ENCODE data around the gene ICAM3. TPM values are rescaled to one million over a fixed set of nuclear protein-coding genes. Genes with fewer than 3 reads are reported as not detected.

ICAM3 gene
- total RNA-seq (2022; extraction: Qiagen RNA extraction; ENCODE audit: low read depth): 6.3 to 9.9 TPM (median 8.0 TPM) in 5 replicates

DNA sequence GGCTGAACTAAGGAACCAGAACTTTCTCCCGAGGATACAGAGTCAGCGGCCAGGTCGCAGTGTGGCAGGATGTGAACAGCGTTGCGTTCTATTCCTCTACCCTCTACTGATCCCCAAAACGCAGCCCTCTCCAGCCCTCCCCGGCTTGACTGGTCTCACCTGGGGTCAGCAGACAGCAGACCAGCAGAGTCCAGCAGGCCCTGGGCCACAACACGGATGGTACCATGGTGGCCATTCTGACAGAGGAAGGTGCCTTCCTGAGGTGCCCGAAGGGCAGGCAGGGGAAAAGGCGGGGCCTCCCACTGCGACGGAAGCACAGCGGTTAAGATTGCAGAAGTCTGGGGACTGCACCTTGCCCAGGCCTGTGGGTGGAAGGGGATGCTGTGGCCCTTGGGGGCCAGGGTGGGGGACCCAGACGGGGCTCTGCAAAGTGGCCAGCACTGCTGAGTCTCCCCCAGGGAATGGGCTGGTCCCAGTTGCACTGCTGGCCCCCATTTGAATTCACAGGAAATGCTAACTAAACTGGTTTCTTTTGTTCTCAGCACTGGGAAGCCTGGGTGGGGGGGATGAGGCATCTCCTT lies at the start of gene ICAM3:
ICAM3 (minus strand) TSS at position 245 of the 581 bp plus-strand sequence; CDS start at position 235, 10 bp downstream.

DNA sequence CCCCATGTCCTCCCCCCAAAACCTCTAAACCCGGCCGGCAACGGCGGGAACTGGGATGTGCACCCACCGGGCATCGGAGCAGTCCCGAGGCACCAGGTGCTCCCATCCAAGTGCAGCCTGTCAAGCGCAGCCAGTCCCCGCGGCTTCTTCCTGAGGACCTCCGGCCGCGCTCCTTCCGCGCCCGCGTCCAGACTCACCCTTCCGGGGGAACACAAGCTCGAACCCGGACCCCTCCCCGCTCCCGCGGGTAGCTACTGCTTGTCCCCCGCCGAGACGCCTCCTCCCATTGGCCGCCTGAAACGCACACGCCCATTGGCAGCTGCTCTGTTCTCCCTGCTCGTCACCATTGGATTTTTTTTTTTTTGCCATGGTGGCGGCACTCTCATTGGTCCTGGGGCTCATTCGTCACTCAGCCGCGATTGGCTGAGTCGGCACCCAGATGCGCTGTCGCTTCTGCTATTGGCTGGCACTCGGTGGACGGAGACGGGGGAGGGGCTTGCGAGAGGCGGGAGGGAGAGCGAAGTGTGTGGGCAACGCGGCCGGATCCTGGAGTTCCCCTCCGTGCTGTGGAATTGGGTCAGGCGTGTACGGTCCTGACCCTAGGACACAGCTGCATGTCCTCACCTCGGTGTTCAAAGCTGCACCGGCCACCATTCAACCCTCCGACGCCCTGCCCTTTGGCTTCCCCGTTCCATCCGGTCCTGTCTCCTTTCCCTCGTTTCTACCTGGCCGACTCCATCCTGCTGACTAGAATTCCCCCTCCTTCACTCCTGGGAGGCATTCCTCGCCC lies 41.1 kb upstream of the ICAM3 start, which contains the start of gene TYK2:
TYK2 (minus strand) TSS at position 260 of the 790 bp plus-strand sequence. CDS start 2,166 bp downstream, outside the sequence.

GRCh38 chr19:10332965-10333757 lies 6.3 kb downstream of the ICAM3 start, which contains the start of gene RAVER1:
Gene RAVER1, minus strand, starts transcription at chr19:10333529. Its CDS starts 22 bp downstream, at chr19:10333507.

GRCh38 chr19:10315335-10316214 lies 23.8 kb downstream of the ICAM3 start, which contains the start of gene FDX2:
Gene FDX2, minus strand, starts transcription at chr19:10316015. Its CDS starts 19 bp downstream, at chr19:10315996.

GRCh38 chr19:10309423-10309822 lies 30.0 kb downstream of the ICAM3 start, which contains the start of gene ZGLP1:
Gene ZGLP1, minus strand, starts transcription at chr19:10309815.

DNA sequence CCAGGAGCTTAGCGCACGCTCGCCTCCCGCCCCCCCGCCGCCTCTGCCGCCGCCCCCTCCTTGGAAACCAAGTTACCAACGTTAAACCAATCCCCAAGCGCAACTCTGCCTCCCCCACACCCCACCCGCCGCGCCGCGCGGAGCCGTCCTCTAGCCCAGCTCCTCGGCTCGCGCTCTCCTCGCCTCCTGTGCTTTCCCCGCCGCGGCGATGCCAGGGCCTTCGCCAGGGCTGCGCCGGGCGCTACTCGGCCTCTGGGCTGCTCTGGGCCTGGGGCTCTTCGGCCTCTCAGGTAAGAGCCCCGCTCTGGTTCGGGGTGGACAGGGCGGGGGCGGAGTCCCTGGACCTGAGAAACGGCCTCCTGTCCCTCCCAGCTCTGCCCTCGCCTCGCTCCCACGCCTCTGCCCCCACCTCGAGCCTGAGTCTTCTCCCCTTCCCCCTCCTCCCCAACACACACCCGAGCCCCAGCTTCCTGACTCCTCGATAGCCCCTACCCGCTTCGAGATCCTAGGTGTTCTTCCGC lies 49.5 kb downstream of the ICAM3 start, which contains the start of gene ICAM5:
ICAM5 (plus strand) TSS at position 117 of the 521 bp plus-strand sequence; CDS start at position 209, 92 bp downstream.

GRCh38 chr19:10286803-10287737 lies 52.4 kb downstream of the ICAM3 start, which contains the start of gene ICAM4:
Gene ICAM4, plus strand, starts transcription at chr19:10286955. Its CDS starts 58 bp downstream, at chr19:10287013.

Other genes with a start within 250 kb of the ICAM3 start
- gene ANGPTL6, start 236.9 kb downstream of the ICAM3 start, total RNA-seq (2022; extraction: Qiagen RNA extraction; ENCODE audit: low read depth): 0.14 TPM in 1 of 5 replicates, not detected in the others
- gene PPAN, start 233.3 kb downstream of the ICAM3 start, total RNA-seq (2022; extraction: Qiagen RNA extraction; ENCODE audit: low read depth): 37.1 to 62.5 TPM (median 51.9 TPM) in 5 replicates
- gene P2RY11, start 227.9 kb downstream of the ICAM3 start, total RNA-seq (2022; extraction: Qiagen RNA extraction; ENCODE audit: low read depth): 3.1 to 12.6 TPM (median 7.5 TPM) in 5 replicates
- 137 to 194 TPM (median 166 TPM) in 5 replicates for gene EIF3G, start 219.7 kb downstream of the ICAM3 start, total RNA-seq (2022; extraction: Qiagen RNA extraction; ENCODE audit: low read depth)
- gene DNMT1, start 144.7 kb downstream of the ICAM3 start, total RNA-seq (2022; extraction: Qiagen RNA extraction; ENCODE audit: low read depth): 54.4 to 64.6 TPM (median 63.6 TPM) in 5 replicates
- 0.65 to 1.2 TPM (median 0.86 TPM) in 5 replicates for gene S1PR2, start 108.3 kb downstream of the ICAM3 start, total RNA-seq (2022; extraction: Qiagen RNA extraction; ENCODE audit: low read depth)
- gene MRPL4, start 87.4 kb downstream of the ICAM3 start, total RNA-seq (2022; extraction: Qiagen RNA extraction; ENCODE audit: low read depth): 45.8 to 76.2 TPM (median 71.8 TPM) in 5 replicates
- 2.9 to 4.9 TPM (median 4.2 TPM) in 5 replicates for gene ICAM1, start 68.5 kb downstream of the ICAM3 start, total RNA-seq (2022; extraction: Qiagen RNA extraction; ENCODE audit: low read depth)
- gene ICAM4, start 52.7 kb downstream of the ICAM3 start, total RNA-seq (2022; extraction: Qiagen RNA extraction; ENCODE audit: low read depth): 0.36 TPM in 1 of 5 replicates, not detected in the others
- gene ICAM5, start 49.7 kb downstream of the ICAM3 start, total RNA-seq (2022; extraction: Qiagen RNA extraction; ENCODE audit: low read depth): 0.46 to 1.8 TPM (median 0.72 TPM) in 5 replicates
- 1.1 to 2.5 TPM (median 2.3 TPM) in 5 replicates for gene ZGLP1, start 29.8 kb downstream of the ICAM3 start, total RNA-seq (2022; extraction: Qiagen RNA extraction; ENCODE audit: low read depth)
- gene FDX2, start 23.6 kb downstream of the ICAM3 start, total RNA-seq (2022; extraction: Qiagen RNA extraction; ENCODE audit: low read depth): 13.9 to 37.4 TPM (median 32.8 TPM) in 5 replicates
- gene RAVER1, start 6.1 kb downstream of the ICAM3 start, total RNA-seq (2022; extraction: Qiagen RNA extraction; ENCODE audit: low read depth): 15.4 to 30.9 TPM (median 29.1 TPM) in 5 replicates
- 25.9 to 50.4 TPM (median 45.7 TPM) in 5 replicates for gene TYK2, start 40.9 kb upstream of the ICAM3 start, total RNA-seq (2022; extraction: Qiagen RNA extraction; ENCODE audit: low read depth)
- 152 to 223 TPM (median 191 TPM) in 5 replicates for gene CDC37, start 63.9 kb upstream of the ICAM3 start, total RNA-seq (2022; extraction: Qiagen RNA extraction; ENCODE audit: low read depth)
- 2.9 to 5.3 TPM (median 4.7 TPM) in 5 replicates for gene PDE4A, start 80.9 kb upstream of the ICAM3 start, total RNA-seq (2022; extraction: Qiagen RNA extraction; ENCODE audit: low read depth)
- gene KEAP1, start 163.7 kb upstream of the ICAM3 start, total RNA-seq (2022; extraction: Qiagen RNA extraction; ENCODE audit: low read depth): 46.2 to 74.0 TPM (median 59.3 TPM) in 5 replicates
- 1.3 to 2.7 TPM (median 2.2 TPM) in 5 replicates for gene S1PR5, start 177.8 kb upstream of the ICAM3 start, total RNA-seq (2022; extraction: Qiagen RNA extraction; ENCODE audit: low read depth)
- gene ATG4D, start 204.3 kb upstream of the ICAM3 start, total RNA-seq (2022; extraction: Qiagen RNA extraction; ENCODE audit: low read depth): 13.6 to 24.2 TPM (median 20.8 TPM) in 5 replicates
- gene KRI1, start 226.4 kb upstream of the ICAM3 start, total RNA-seq (2022; extraction: Qiagen RNA extraction; ENCODE audit: low read depth): 15.8 to 20.5 TPM (median 18.0 TPM) in 5 replicates
- gene CDKN2D, start 229.4 kb upstream of the ICAM3 start, total RNA-seq (2022; extraction: Qiagen RNA extraction; ENCODE audit: low read depth): 3.9 to 8.0 TPM (median 5.8 TPM) in 5 replicates
- gene AP1M2, start 247.7 kb upstream of the ICAM3 start, total RNA-seq (2022; extraction: Qiagen RNA extraction; ENCODE audit: low read depth): 37.1 to 45.1 TPM (median 38.9 TPM) in 5 replicates